Dendritic cell treated with granulocyte-macrophage colony-stimulating factor and Interleukin-4, amounts not matched to agents 40 ng/mL and 50 ng/mL, for 4 days (primary cell): ENCODE results near the gene EXOC6B.

ENCODE experiments used
- H3K27ac Mint-ChIP-seq: one replicate; pipeline ENCODE4 v1.8.0; 2022; ENCODE audit warnings: mild to moderate bottlenecking, mixed read lengths
- H3K27me3 Mint-ChIP-seq: one replicate; pipeline ENCODE4 v1.8.0; 2022; ENCODE audit warnings: mild to moderate bottlenecking, mixed read lengths
- H3K36me3 Mint-ChIP-seq: one replicate; pipeline ENCODE4 v1.8.0; 2022; ENCODE audit warnings: low read depth, mixed read lengths
- H3K4me1 Mint-ChIP-seq: one replicate; pipeline ENCODE4 v1.8.0; 2022; ENCODE audit warnings: low read depth, mixed read lengths
- H3K4me3 Mint-ChIP-seq: one replicate; pipeline ENCODE4 v1.8.0; 2022; ENCODE audit warnings: mild to moderate bottlenecking, moderate library complexity, mixed read lengths
- H3K9me3 Mint-ChIP-seq: one replicate; pipeline ENCODE4 v1.8.0; 2022; ENCODE audit warnings: mixed read lengths
- intact Hi-C: fragments of 100-400 bp; cut with micrococcal nuclease; formaldehyde crosslinking; loops from one replicate; pipeline ENCODE4 v1.15.0; 2022

The EXOC6B gene

GRCh38 chr2:72325592-72326422 lies 500.0 kb downstream of the EXOC6B start:
- H3K4me3 Mint-ChIP-seq, result no peak overlapping the region

GRCh38 chr2:72316774-72317173 lies 509.1 kb downstream of the EXOC6B start:
- no peaks in the 10 kb centered on the region for H3K9me3 Mint-ChIP-seq
- H3K27me3 Mint-ChIP-seq, result no peaks in the 10 kb centered on the region
- intact Hi-C loops, result no loop called here
- no peaks in the 10 kb centered on the region for H3K36me3 Mint-ChIP-seq
- no peak overlapping the region for H3K4me3 Mint-ChIP-seq
- no peak overlapping the region for H3K27ac Mint-ChIP-seq
- no peaks in the 10 kb centered on the region for H3K4me1 Mint-ChIP-seq

More at GRCh38 chr2:72325592-72326422, 500.0 kb downstream of the EXOC6B start:
- H3K27me3 Mint-ChIP-seq, result no peaks in the 10 kb centered on the region
- intact Hi-C loops, result loop anchor here (10.0 kb wide), 1 partner anchor 419 kb away; no protein-coding TSS in a partner anchor
- H3K4me1 Mint-ChIP-seq, result no peaks in the 10 kb centered on the region
- no peaks in the 10 kb centered on the region for H3K36me3 Mint-ChIP-seq
- no peak overlapping the region for H3K27ac Mint-ChIP-seq
- peaks cover 11% of the 10 kb centered on the region for H3K9me3 Mint-ChIP-seq

- Mint-ChIP-seq H3K36me3 (no peaks in the 10 kb centered on the region), H3K27me3 (no peaks in the 10 kb centered on the region), H3K4me3 (no peak overlapping the region), H3K27ac (no peak overlapping the region), H3K9me3 (peaks cover 29% of the 10 kb centered on the region), H3K4me1 (no peaks in the 10 kb centered on the region)
- intact Hi-C loops, result no loop called here
These were observed 525.6 kb downstream of the EXOC6B start for GRCh38 chr2:72300147-72300684.

- Mint-ChIP-seq H3K27ac (no peak overlapping the region), H3K9me3 (peaks cover under 1% of the 10 kb centered on the region), H3K4me3 (no peak overlapping the region), H3K36me3 (no peaks in the 10 kb centered on the region), H3K27me3 (no peaks in the 10 kb centered on the region), H3K4me1 (no peaks in the 10 kb centered on the region)
- intact Hi-C loops, result no loop called here
These were observed 532.2 kb downstream of the EXOC6B start for GRCh38 chr2:72293620-72294019.

- no peaks in the 10 kb centered on the region for H3K4me1 Mint-ChIP-seq
- H3K9me3 Mint-ChIP-seq, result no peaks in the 10 kb centered on the region
- H3K27me3 Mint-ChIP-seq, result no peaks in the 10 kb centered on the region
- intact Hi-C loops, result no loop called here
- H3K4me3 Mint-ChIP-seq, result no peak overlapping the region
- H3K36me3 Mint-ChIP-seq, result no peaks in the 10 kb centered on the region
- no peak overlapping the region for H3K27ac Mint-ChIP-seq
These were observed 533.4 kb downstream of the EXOC6B start for GRCh38 chr2:72292433-72292832.

- Mint-ChIP-seq H3K27me3 (no peaks in the 10 kb centered on the region), H3K9me3 (no peaks in the 10 kb centered on the region), H3K27ac (no peak overlapping the region), H3K4me3 (no peak overlapping the region), H3K36me3 (no peaks in the 10 kb centered on the region), H3K4me1 (no peaks in the 10 kb centered on the region)
- intact Hi-C loops, result no loop called here
These were observed 534.8 kb downstream of the EXOC6B start for GRCh38 chr2:72291059-72291458.

GRCh38 chr2:72289736-72290135 lies 536.1 kb downstream of the EXOC6B start:
- intact Hi-C loops, result no loop called here
- Mint-ChIP-seq H3K9me3 (no peaks in the 10 kb centered on the region), H3K4me1 (no peaks in the 10 kb centered on the region), H3K4me3 (no peak overlapping the region), H3K36me3 (no peaks in the 10 kb centered on the region), H3K27me3 (no peaks in the 10 kb centered on the region), H3K27ac (no peak overlapping the region)

- Mint-ChIP-seq H3K4me3 (no peak overlapping the region), H3K27me3 (no peaks in the 10 kb centered on the region), H3K36me3 (no peaks in the 10 kb centered on the region), H3K4me1 (no peaks in the 10 kb centered on the region), H3K9me3 (no peaks in the 10 kb centered on the region), H3K27ac (no peak overlapping the region)
- intact Hi-C loops, result no loop called here
These were observed 536.5 kb downstream of the EXOC6B start for GRCh38 chr2:72289283-72289682.

GRCh38 chr2:72278046-72278445 lies 547.8 kb downstream of the EXOC6B start:
- no peak overlapping the region for H3K4me3 Mint-ChIP-seq
- intact Hi-C loops, result no loop called here
- H3K4me1 Mint-ChIP-seq, result no peaks in the 10 kb centered on the region
- H3K9me3 Mint-ChIP-seq, result no peaks in the 10 kb centered on the region
- H3K27ac Mint-ChIP-seq, result no peak overlapping the region
- H3K36me3 Mint-ChIP-seq, result no peaks in the 10 kb centered on the region
- H3K27me3 Mint-ChIP-seq, result no peaks in the 10 kb centered on the region

- Mint-ChIP-seq H3K27ac (no peak overlapping the region), H3K4me3 (no peak overlapping the region), H3K36me3 (no peaks in the 10 kb centered on the region), H3K4me1 (no peaks in the 10 kb centered on the region), H3K9me3 (no peaks in the 10 kb centered on the region), H3K27me3 (no peaks in the 10 kb centered on the region)
- intact Hi-C loops, result no loop called here
These were observed 549.0 kb downstream of the EXOC6B start for GRCh38 chr2:72276876-72277275.

- Mint-ChIP-seq H3K36me3 (no peaks in the 10 kb centered on the region), H3K9me3 (no peaks in the 10 kb centered on the region), H3K27me3 (no peaks in the 10 kb centered on the region), H3K4me1 (no peaks in the 10 kb centered on the region), H3K27ac (no peak overlapping the region), H3K4me3 (no peak overlapping the region)
- intact Hi-C loops, result no loop called here
These were observed 549.5 kb downstream of the EXOC6B start for GRCh38 chr2:72276356-72276755.

GRCh38 chr2:72275084-72275483 lies 550.7 kb downstream of the EXOC6B start:
- intact Hi-C loops, result no loop called here
- H3K9me3 Mint-ChIP-seq, result no peaks in the 10 kb centered on the region
- H3K4me1 Mint-ChIP-seq, result no peaks in the 10 kb centered on the region
- no peaks in the 10 kb centered on the region for H3K27me3 Mint-ChIP-seq
- no peak overlapping the region for H3K27ac Mint-ChIP-seq
- H3K4me3 Mint-ChIP-seq, result no peak overlapping the region
- H3K36me3 Mint-ChIP-seq, result no peaks in the 10 kb centered on the region

- Mint-ChIP-seq H3K36me3 (no peaks in the 10 kb centered on the region), H3K27ac (no peak overlapping the region), H3K4me1 (no peaks in the 10 kb centered on the region), H3K4me3 (no peak overlapping the region), H3K9me3 (no peaks in the 10 kb centered on the region), H3K27me3 (no peaks in the 10 kb centered on the region)
- intact Hi-C loops, result no loop called here
These were observed 551.4 kb downstream of the EXOC6B start for GRCh38 chr2:72274380-72274797.

GRCh38 chr2:72273384-72273783 lies 552.4 kb downstream of the EXOC6B start:
- intact Hi-C loops, result no loop called here
- no peaks in the 10 kb centered on the region for H3K4me1 Mint-ChIP-seq
- H3K27ac Mint-ChIP-seq, result no peak overlapping the region
- H3K27me3 Mint-ChIP-seq, result no peaks in the 10 kb centered on the region
- H3K36me3 Mint-ChIP-seq, result no peaks in the 10 kb centered on the region
- H3K9me3 Mint-ChIP-seq, result no peaks in the 10 kb centered on the region
- H3K4me3 Mint-ChIP-seq, result no peak overlapping the region
